Measurements from ENCODE around the gene MYADM.

The MYADM gene

DNA sequence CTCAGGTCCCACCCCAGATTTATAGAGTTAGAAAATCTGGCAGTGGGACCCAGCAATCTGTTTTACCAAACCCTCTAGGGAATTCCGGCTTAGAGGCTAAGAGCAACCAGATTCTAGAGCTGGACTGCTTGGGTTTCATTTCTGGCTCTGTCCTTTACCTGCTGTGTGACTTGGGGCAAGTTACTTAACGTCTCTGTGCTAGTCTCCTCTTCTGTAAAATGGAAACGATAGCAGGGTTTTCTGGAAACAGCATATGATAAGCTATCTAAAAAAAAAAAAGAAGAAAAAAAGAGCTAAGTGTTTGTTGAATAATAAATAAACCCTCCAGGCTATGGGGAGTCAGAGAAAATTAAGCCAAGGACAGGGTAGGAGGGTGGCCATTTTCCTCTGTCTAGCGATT is 29.8 kb downstream of the MYADM start:
- TF ChIP-seq GATA2 (IDR thresholded peaks at IDR 0.05; ENCODE audit: low read depth, low read length) (no peak), GATA3 (IDR thresholded peaks at IDR 0.05; ENCODE audit: low read depth, low read length) (no peak)

DNA sequence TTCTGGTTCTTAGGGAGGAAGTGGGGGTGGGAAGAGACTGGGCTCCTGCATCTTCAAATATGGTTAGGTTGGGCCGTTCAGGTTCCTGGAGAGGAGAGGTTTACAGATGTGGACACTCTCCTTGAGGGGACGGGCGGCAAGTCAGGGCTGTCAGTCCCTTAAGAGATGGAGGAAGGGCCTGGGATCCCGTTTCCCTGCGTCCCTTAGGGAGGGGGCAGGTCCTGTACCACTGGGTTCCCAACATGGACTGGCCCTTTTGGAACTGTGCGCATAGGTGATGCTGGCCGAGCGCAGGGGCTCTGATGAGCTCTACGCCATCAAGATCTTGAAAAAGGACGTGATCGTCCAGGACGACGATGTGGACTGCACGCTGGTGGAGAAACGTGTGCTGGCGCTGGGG is 30.5 kb downstream of the MYADM start:
- TF ChIP-seq GATA3 (IDR thresholded peaks at IDR 0.05; ENCODE audit: low read depth, low read length) (no peak), GATA2 (IDR thresholded peaks at IDR 0.05; ENCODE audit: low read depth, low read length) (no peak)

DNA sequence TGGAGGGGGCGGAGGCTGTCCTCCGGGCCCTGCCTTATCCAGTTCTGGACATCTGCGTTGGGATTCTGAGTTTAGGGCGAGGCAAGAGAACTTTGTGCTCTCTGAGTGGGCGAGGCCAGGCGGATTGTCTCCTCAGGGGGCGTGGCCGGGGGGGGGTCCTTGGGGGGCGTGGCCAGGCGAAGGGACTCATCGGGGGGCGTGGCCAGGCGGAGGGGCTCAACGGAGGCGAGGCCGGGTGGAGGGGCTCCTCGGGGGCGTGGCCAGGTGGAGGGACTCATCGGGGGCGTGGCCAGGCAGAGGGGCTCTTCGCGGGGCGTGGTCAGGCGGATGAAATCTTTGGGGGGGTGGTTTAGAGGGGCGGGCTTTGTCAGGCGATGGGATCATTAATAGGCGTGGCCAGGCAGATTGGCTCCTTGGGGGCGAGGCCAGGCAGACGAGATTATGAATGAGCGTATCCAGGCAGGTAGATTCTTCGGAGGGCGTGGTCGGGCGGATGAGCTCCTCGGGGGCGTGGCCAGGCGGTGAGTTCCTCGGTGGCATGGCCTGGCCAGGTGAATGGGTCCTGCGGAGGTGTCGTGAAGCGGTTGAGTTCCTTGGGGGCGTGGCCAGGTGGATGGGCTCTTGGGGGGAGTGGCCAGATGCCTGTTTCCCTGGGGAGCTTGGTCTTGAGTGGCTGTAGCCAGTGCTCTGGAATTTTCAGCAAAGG is 31.1 kb downstream of the MYADM start:
- no peak for TF ChIP-seq GATA3 (IDR thresholded peaks at IDR 0.05; ENCODE audit: low read depth, low read length)
- TF ChIP-seq GATA2 (IDR thresholded peaks at IDR 0.05; ENCODE audit: low read depth, low read length): no peak

DNA sequence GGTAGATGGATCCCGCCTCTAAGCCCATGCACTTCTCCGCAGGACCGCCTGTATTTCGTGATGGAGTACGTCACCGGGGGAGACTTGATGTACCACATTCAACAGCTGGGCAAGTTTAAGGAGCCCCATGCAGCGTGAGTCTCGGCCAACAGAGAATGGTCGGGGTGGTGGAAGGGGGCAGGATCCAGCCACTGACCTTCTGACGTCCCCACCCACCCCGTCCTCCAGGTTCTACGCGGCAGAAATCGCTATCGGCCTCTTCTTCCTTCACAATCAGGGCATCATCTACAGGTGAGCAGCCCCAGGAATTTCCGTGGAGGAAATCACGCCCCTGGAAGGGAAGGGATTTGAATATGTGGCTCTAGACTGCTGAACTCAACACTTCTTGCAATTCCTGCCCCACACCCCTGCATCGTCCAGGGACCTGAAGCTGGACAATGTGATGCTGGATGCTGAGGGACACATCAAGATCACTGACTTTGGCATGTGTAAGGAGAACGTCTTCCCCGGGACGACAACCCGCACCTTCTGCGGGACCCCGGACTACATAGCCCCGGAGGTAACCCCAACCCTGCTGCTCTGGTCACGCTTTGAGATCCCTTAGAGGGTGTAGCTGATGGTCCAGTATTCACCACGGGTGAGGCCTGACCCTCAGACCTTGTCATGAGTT is 32.6 kb downstream of the MYADM start:
- TF ChIP-seq GATA3 (IDR thresholded peaks at IDR 0.05; ENCODE audit: low read depth, low read length) (no peak), GATA2 (IDR thresholded peaks at IDR 0.05; ENCODE audit: low read depth, low read length) (no peak)

DNA sequence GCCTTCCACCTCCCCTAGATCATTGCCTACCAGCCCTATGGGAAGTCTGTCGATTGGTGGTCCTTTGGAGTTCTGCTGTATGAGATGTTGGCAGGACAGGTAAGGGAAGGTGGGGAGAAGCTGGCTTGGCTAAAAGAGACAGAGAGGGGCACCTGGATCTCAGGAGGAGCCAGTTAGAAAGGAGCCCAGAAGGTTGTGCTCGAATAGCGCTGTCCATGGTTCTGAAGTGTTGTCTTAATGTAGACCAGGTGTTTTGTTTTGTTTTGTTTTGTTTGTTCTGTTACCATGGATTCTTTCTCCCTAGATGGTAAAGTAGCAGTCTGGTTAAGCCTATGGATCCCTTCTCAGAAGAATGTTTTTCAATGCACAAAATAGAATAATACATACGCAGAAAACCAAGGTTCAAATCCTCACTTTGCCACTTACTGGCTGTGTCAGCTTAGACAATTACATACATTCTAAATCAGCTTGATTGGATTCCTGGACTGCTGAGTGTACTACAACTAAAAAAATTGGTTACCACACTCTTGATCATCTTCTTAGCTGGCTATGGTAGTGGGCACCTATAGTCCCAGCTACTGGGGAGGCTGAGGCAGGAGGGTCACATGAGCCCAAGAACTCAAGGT is 35.5 kb downstream of the MYADM start:
- TF ChIP-seq GATA2 (IDR thresholded peaks at IDR 0.05; ENCODE audit: low read depth, low read length) (no peak), GATA3 (IDR thresholded peaks at IDR 0.05; ENCODE audit: low read depth, low read length) (no peak)

DNA sequence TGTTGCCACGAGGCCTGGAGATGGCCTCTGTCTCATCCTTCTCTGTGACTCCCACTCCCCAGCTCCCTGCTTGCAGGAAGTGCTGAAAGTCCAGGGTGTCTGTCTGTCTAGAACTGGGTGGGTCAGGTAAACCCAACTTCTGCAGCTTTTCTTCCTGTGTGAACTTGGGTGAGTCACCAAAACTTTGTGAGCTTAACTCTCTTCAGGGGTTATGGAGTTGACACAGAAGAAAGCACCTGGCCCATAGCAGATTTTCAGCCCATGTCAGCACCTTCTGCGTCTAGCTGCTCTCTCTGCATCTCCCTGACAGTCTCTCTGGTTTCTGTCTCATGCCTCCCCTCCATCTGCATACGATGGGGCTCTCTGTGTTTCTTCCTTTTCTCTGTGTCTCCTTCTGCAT is 37.2 kb downstream of the MYADM start:
- no peak for TF ChIP-seq GATA2 (IDR thresholded peaks at IDR 0.05; ENCODE audit: low read depth, low read length)
- no peak for TF ChIP-seq GATA3 (IDR thresholded peaks at IDR 0.05; ENCODE audit: low read depth, low read length)

DNA sequence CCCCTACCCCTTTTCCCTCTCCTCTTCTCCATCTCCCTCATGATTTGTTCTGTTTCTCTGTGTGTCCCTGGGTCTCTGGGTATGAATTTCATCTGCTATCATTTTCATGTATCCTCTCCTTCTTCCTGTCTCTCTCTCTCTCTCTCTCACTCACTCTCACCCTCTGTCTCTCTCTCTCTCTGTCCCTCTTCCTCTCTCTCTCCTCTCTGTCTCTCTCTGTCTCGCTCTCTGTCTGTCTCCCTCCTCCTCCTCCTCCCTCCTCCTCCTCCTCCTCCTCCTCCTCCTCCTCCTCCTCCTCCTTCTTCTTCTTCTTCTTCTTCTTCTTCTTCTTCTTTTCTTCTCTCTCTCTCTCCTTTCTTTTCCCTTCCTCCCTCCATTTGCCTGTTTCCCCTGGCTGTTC is 38.1 kb downstream of the MYADM start:
- TF ChIP-seq GATA3 (IDR thresholded peaks at IDR 0.05; ENCODE audit: low read depth, low read length) (no peak), GATA2 (IDR thresholded peaks at IDR 0.05; ENCODE audit: low read depth, low read length) (no peak)

DNA sequence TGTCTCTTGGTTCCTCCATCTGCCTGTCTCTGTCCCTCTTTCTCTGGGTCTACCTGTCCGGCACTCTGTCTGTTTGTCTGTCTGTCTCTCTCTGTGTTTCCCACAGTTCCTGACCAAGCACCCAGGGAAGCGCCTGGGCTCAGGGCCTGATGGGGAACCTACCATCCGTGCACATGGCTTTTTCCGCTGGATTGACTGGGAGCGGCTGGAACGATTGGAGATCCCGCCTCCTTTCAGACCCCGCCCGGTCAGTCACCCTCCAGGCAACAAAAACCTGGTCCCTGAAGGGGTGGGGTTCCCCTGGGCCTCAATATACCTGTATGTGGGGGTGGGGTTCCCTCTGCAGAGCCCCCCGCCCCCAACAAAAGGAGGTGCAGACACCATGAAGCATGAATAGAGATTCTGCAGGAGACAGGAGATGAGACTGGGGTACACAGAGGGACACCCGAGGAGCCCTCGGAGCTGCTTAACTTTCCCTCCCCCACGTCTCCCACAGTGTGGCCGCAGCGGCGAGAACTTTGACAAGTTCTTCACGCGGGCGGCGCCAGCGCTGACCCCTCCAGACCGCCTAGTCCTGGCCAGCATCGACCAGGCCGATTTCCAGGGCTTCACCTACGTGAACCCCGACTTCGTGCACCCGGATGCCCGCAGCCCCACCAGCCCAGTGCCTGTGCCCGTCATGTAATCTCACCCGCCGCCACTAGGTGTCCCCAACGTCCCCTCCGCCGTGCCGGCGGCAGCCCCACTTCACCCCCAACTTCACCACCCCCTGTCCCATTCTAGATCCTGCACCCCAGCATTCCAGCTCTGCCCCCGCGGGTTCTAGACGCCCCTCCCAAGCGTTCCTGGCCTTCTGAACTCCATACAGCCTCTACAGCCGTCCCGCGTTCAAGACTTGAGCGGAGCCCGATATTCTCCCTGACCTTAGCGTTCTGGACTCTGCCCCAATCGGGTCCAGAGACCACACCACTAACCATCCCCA is 38.8 kb downstream of the MYADM start:
- no peak for TF ChIP-seq GATA3 (IDR thresholded peaks at IDR 0.05; ENCODE audit: low read depth, low read length)
- TF ChIP-seq GATA2 (IDR thresholded peaks at IDR 0.05; ENCODE audit: low read depth, low read length): peak; percentile 48; the same call in 1 of the 2 replicates

DNA sequence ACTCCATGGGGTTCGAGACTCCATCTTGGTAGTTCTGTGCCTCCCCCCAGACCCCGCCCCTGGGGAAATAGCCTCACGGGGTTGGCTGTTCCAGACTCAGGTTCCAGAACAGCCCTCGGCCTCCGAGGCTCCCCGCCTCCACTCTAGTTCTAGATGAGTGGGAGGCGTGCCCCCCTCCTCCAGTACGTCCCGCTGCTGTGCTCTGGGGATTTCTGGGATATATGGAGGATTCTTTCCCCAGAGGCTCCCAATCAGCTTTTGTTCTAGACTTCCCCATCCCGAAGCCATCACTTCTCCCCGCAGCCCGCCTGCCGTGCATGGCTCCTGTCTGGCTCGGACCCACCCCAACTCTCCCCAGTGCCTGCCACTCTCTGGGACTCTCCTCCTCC is 39.5 kb downstream of the MYADM start:
- TF ChIP-seq GATA3 (IDR thresholded peaks at IDR 0.05; ENCODE audit: low read depth, low read length) (no peak), GATA2 (IDR thresholded peaks at IDR 0.05; ENCODE audit: low read depth, low read length) (no peak)

DNA sequence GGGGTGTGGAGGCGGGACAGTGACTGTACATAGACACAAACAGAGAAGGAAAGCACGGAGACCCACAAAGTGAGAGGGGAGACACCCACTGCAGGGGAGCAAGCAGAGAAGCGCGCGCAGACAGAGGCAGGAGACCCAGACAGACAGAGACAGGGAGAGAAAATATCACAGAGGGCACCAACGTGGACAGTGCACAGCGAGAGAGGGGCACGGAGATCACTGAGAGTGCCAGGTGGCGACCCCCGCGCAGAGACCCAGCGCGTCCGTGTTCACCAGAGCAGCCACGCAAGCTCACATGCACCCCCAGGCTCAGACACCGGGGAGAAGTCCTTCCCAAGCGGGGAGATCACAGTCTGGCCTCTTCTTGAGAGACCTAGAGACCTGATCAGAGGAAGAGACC is 40.0 kb downstream of the MYADM start:
- no peak for TF ChIP-seq GATA2 (IDR thresholded peaks at IDR 0.05; ENCODE audit: low read depth, low read length)
- no peak for TF ChIP-seq GATA3 (IDR thresholded peaks at IDR 0.05; ENCODE audit: low read depth, low read length)

DNA sequence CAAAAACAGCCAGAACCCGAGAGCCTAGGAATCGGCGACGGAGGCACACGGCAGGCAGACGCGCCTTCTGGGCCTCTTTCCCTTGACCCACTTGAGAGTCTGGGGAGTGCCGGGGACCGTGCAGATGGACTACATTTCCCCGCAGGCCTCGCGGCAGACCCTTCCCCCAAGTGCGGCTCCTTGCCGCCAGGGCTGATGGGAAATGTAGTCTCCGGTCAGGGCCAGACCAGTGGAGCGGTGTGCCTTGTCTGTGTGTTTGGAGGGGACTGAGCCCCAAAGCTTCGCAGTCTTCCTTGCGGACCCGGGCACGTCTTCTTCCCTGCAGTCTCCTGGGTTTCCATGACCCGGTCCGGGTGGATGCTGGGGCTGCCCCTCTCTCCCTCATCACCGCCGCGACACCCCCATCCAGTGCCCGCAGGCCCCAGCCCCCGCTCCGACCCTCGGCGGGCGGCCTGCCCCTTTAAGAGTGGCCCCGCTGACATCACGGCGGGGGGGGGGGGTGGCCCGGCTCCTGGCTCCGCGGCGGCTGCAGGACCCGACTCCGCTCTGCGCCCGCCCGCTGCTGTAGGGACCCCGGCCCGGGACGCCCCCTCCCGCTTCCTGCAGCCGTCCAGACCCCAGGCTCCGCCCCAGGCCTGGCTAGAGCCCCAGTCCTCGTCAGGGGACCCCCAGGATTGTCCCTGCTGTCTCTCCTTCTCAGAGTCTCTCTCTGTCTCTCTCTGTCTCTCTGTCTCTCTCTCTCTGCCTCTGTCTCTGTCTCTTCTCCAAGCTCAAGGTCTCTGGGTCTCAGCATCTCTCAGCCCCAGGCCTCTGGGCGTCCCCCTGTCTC is 40.6 kb downstream of the MYADM start:
- TF ChIP-seq GATA3 (IDR thresholded peaks at IDR 0.05; ENCODE audit: low read depth, low read length) (no peak), GATA2 (IDR thresholded peaks at IDR 0.05; ENCODE audit: low read depth, low read length) (no peak)

DNA sequence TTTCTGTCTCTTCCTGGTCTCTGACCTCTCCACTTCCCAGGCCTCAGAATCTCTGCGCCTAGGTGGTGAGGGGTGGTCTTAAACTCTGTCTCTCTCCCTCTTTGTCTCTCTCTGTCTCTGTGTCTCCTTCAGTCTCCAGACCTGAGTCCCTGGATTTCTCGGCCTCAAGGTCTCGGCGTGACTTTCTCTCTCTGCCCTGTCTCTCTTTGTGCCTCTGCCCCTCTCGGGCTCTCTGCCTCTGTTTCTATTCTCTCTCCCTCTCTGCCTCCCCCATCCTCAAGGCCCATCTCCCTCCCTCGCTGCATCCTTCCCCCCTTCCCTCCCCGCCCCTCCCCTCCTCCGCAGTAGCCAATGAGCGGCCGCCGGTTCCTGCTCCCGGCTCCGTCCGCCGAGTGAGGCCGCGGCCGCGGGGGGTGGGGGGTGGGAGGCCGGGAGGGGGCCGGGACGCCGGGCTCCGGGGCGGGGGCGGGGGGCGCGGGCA is 41.3 kb downstream of the MYADM start, which contains the start of gene CACNG7:
Gene CACNG7, plus strand, starts transcription at position 344 of the 481 bp plus-strand sequence. CDS start 3,554 bp downstream, outside the sequence.
- TF ChIP-seq GATA3 (IDR thresholded peaks at IDR 0.05; ENCODE audit: low read depth, low read length): no peak

Data from SH-SY5Y (cell line).